NCI-H187 treated with DMSO at 0.1 percent for 48 hours (cell line): Measurements from ENCODE around the gene F8A3.
"Not testable (repeated sequence)": the region's sequence is repeated elsewhere in the genome, so short reads cannot be mapped to it uniquely, and the experiment has no call there.

Experiments used
- DNase-seq: peaks from one replicate; lab custom pipeline; 2025; lab: John Stamatoyannopoulos, UW

F8A3 gene

GRCh38 chrX:155458471-155458870, at the start of gene F8A3:
TSS of gene F8A3 (minus strand) at chrX:155458620. CDS start at chrX:155458600, 20 bp downstream.
- DNase-seq: not testable (repeated sequence)

GRCh38 chrX:155505296-155505695, 46.9 kb upstream of the F8A3 start:
- no peak for DNase-seq

DNA sequence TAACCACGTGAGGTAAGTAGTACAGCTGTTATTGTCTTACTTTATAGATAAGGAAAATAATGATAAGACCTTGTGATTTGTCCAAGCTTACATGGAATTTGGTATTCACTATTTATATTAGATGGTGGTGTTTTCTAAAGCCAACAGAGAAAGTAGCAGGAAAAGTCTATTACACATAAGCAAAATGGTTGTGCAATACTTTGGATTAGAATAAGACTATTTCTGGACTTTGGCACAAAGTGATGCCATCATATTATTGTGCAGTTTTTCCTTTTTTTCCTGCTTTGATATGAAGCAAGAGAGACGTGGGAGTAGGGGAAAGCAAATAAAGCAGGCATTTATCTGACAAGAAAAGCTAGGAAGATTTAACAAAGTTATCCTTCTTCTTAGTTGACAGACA, 36.7 kb upstream of the F8A3 start:
- DNase-seq: not testable (repeated sequence)

GRCh38 chrX:155491421-155491820, 33.0 kb upstream of the F8A3 start:
- DNase-seq: not testable (repeated sequence)

GRCh38 chrX:155477136-155477535, 18.7 kb upstream of the F8A3 start:
- not testable (repeated sequence) for DNase-seq

DNA sequence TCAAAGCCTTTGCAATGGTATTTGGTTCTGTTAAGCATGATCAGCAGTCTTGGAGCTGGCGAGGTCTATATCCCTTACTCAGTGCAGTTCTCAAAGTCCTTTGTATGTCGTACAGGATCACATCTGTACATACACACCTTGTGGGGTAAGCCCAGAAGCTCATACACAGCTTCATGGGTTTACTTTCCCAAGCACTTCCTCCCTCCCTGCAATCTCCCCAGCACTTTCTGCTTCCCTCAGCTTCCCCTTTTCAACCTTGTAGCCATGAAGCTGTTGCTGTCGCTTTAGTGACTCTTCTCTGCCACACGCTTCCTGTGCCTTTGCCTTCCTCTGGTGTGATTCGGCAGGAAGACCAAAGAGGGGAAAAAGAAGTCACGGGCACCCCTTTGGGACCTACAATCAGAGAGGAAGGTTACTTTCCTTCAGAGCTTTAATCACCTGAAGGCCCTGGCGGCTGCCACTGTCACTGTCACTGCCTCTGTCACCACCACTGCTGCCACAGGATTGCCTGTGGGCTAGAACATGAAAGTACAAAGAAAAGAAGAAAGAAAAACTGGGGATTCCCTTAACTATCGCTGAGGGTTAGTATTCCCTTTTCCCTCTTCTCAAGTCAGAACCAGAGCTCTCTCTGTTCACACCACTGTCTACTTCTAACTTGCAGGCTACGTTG, 8.0 kb upstream of the F8A3 start:
- DNase-seq: not testable (repeated sequence)

- DNase-seq: not testable (repeated sequence)
These were observed 2.1 kb upstream of the F8A3 start for GRCh38 chrX:155460501-155460900.

DNA sequence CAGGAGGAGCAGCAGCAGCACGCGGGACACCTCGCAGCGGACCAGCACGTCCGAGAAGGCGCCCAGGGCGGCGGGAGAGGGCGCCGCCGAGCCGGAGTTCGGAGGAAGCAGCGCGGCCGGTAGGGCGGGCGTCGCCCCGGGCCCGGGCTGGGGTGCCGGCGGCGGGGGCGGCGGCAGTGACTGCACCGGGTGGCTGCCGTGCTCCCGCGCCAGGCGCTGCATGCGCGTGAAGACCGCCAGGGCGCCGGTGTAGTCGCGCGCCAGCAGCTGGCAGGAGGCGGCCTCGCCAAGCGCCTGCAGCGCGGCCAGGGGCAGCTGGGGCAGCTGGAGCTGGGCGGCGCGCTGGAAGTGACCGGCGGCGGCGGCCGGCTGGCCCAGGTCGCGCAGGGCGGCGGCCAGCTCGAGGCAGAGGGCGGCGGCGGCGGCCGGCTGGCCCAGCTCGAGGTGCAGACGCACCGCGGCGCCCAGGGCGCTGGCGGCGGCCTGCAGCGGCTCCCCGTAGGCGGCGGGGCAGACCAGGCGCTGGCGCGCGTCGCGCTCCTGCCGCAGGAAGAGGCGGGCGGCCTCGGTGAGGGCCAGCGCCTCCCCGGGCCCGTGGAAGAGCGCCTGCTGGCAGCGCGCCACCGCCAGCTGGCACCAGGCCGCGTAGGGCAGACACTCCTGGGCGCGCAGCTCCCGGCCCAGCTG, 516 bp downstream of the F8A3 start:
- DNase-seq: not testable (repeated sequence)

DNA sequence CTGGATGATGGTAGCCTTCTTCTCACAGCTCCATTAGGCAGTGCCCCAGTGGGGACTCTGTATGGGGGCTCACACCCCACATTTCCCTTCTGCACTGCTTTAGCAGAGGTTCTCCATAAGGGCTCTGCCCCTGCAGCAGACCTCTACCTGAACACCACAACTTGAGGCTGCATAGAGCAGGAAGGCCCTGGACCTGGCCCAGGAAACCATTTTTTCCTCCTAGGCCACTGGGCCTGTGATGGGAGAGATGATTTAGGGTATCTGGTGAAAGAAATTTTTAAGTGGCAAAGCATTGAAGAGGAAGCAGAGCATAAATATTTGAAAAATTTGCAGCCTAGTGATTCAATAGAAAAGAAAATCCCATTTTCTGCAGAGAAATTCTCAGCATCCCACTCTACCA, 17.3 kb downstream of the F8A3 start:
- no peak for DNase-seq

DNA sequence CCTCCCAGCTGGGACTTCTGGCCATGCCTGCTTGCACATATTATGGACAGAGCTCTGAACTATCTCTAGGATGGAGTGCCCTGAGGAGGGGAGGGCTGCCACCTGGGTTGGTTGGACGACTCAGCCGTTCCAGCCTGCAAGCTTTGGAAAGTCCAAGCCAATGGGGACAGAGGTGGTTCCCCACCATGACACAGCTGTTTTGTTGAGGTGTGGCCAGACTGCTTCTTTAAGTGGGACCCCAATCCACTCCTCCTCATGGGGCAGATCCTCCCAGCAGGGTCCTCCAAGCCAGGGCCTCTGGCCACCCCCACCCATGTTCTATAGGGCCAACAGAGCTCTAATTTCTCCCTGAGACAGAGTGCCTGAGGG, 22.7 kb downstream of the F8A3 start:
- DNase-seq: no peak

GRCh38 chrX:155434906-155435743, 23.3 kb downstream of the F8A3 start:
- no peak for DNase-seq

DNA sequence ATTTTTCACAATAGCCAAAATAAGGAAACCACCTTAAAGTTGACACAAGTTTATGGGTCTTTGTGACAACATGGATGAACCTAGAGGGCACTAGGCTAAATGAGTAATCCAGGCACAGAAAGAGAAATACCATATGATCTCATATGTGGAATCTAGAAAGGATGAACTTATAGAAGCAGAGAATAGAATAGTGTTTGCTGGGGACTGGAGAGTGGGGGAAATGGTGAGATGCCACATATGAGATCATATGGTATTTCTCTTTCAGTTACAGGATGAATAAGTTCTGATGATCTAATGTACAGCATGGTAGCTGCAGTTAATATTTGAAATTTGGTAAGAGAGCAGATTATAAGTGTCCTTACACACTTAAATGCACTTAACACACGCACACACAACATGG, 40.7 kb downstream of the F8A3 start:
- no peak for DNase-seq
